Activated CD4-positive, alpha-beta T cell treated with anti-CD3 and anti-CD28 coated beads for 36 hours (primary cell): ENCODE measurements around the gene LZTR1. TPM values are rescaled to one million over a fixed set of nuclear protein-coding genes. Genes with fewer than 3 reads are reported as not detected.
A peak's percentile ranks its signal among the peaks of the same experiment; 100 is the strongest.

ENCODE experiments used
- ATAC-seq: fragments of 200-7000 bp; cut with Tn5 transposase; one replicate; pipeline ENCODE4 v1.10.0; 2021; ENCODE audit warnings: mild to moderate bottlenecking, moderate library complexity
- CTCF ChIA-PET: fragments of 350-600 bp; sonication (Branson Sonifier 250); formaldehyde crosslinking; loops from one replicate; lab custom pipeline; 2021; ENCODE audit warnings: antibody characterized with exemption; lab: Charles Lee
- POLR2A ChIA-PET: fragments of 350-600 bp; sonication (Branson Sonifier 250); formaldehyde crosslinking; loops from one replicate; lab custom pipeline; 2021; ENCODE audit warnings: antibody characterized with exemption, inconsistent platforms; lab: Charles Lee
- DNase-seq: peaks from one replicate; pipeline ENCODE4 v3.0.0-alpha.2; 2020
- H3K27ac Mint-ChIP-seq: one replicate; pipeline ENCODE4 v1.8.0; 2021; ENCODE audit warnings: mixed read lengths
- H3K27me3 Mint-ChIP-seq: one replicate; pipeline ENCODE4 v1.8.0; 2021; ENCODE audit warnings: mixed read lengths
- H3K36me3 Mint-ChIP-seq: one replicate; pipeline ENCODE4 v1.8.0; 2021; ENCODE audit warnings: low read depth, mixed read lengths
- H3K4me1 Mint-ChIP-seq: one replicate; pipeline ENCODE4 v1.8.0; 2021; ENCODE audit warnings: mixed read lengths
- H3K4me3 Mint-ChIP-seq: one replicate; pipeline ENCODE4 v1.8.0; 2021; ENCODE audit warnings: mild to moderate bottlenecking, moderate library complexity, mixed read lengths
- H3K9me3 Mint-ChIP-seq: one replicate; pipeline ENCODE4 v1.8.0; 2021; ENCODE audit warnings: low read depth, mixed read lengths
- intact Hi-C, 2 experiments: fragments of 100-400 bp; cut with DNase I in 1 of 2; cut with micrococcal nuclease in 1 of 2; formaldehyde crosslinking; loops; one replicate each; pipeline versions ENCODE4 v1.14.2 to v1.15.1; 2022 to 2024; cut with DNase I, micrococcal nuclease
- total RNA-seq, 2 experiments: library from RNA; stranded (reverse); gene quantifications; one replicate each; pipeline ENCODE4 v1.2.3, GENCODE V29; 2021

LZTR1 gene
- total RNA-seq, 2 experiments from 2014 or later = 31.9 to 40.5 TPM

DNA sequence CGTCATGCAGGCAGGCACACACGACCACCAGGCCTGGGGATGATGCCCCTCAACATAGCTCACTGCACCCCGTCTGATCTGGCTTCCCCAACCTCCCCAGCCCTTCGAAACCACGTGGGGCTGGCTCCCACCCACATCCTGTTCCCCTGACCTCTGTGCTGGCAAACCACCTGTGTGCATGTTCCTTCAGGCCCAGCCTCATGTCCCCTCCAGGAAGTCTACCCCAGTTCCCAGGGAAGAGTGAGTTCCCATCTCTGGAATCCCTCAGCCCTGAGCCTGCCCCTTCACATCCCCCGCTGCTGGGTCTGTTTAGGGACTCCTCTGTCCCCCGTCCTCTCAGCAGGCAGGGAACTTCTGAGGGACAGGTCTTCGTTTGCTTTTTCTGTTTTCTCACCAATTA is 43.2 kb downstream of the LZTR1 start:
- H3K9me3 Mint-ChIP-seq = no peaks in the 10 kb centered on the region
- peaks cover 10% of the 10 kb centered on the region for H3K4me1 Mint-ChIP-seq
- H3K36me3 Mint-ChIP-seq = no peaks in the 10 kb centered on the region
- DNase-seq (peak; percentile 24), ATAC-seq (peak; percentile 49)
- ChIA-PET CTCF (no interaction called here), POLR2A (no interaction called here)
- H3K27ac Mint-ChIP-seq = peak overlapping the region; percentile 31
- H3K27me3 Mint-ChIP-seq = peaks cover 5% of the 10 kb centered on the region
- no peak overlapping the region for H3K4me3 Mint-ChIP-seq
- intact Hi-C loops = no loop called here

DNA sequence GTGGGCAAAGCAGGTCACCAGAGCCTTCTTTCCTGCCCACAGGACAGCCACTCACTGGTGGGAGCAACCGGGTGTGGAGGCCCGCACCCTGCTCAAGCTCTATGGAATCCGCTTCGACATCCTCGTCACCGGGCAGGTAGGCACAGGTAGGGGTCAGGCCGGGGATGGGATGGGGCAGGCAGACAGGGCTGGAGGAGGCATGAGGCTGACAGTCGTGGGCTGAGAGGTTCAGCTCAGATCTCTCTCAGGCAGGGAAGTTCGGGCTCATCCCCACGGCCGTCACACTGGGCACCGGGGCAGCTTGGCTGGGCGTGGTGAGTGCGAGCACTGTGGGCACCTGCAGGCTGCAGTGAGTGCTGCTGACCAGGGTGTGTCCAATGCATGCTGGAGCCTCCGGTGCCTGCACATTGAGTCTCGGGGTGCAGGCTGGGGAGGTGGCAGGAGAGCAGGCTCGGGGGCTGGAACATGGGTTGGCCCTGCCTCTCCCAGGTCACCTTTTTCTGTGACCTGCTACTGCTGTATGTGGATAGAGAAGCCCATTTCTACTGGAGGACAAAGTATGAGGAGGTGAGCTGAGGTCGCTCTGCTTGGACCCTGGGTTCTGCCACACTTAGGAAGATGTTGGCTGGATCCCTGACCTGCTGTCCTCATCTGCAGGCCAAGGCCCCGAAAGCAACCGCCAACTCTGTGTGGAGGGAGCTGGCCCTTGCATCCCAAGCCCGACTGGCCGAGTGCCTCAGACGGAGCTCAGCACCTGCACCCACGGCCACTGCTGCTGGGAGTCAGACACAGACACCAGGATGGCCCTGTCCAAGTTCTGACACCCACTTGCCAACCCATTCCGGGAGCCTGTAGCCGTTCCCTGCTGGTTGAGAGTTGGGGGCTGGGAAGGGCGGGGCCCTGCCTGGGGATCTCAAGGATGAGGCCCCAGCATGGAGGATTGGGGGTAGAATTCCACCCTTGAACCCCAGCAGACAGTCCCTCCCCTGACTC is 44.0 kb downstream of the LZTR1 start:
- Mint-ChIP-seq H3K36me3 (no peaks in the 10 kb centered on the region), H3K9me3 (no peaks in the 10 kb centered on the region), H3K27me3 (peaks cover 13% of the 10 kb centered on the region), H3K4me1 (peaks cover 10% of the 10 kb centered on the region), H3K4me3 (no peak overlapping the region), H3K27ac (no peak overlapping the region)
- DNase-seq (no peak), ATAC-seq (no peak)
- ChIA-PET POLR2A (no interaction called here), CTCF (interaction anchor here (0.6 to 0.7 kb wide), 2 partner anchors 44 to 100 kb away, joined by 3 read pairs; partner anchors contain the start of gene LZTR1)
- intact Hi-C loops = no loop called here

DNA sequence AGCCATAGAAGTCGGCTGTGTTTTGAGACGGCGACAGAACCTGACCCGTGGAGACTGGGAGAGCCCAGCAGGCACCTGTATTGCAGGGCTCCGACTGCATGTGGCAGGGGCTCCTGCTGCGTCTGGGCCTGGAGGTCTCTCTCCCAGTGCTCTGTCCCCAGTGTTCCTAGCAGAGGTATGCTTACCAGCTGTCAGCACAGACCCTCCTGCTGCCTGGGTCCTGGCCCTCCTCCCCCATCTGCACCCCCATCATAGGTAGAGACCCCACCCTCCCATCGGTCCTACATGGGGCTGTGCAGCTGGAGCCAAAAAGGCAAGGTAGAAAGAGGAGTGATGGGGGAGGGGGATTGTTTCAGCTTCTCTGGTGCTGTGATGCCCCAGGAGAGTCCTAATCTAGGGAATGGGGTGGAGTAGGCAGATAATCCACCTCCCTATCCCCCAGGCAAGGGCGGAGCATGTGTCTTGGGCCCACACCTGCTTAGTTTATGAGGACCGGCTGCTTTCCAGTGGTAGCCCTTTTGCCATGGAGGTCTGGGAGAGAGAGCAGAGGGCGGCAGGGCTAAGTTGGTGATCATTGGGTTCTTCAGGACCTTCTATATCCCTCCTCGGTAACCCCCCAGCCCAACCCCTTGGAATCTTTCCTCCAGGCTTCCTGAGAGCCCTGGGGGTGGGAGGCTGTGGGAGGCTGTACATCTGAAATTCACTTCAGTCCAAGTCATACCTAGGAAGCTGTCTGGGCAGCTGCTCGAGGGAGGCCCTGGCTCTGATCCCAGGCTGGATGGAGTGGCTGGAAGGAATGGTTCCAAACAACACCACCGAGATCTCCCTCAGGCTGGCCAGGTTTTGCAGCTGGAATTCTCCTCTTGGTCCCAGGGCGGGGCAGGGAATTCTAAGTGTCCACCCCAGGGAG is 44.9 kb downstream of the LZTR1 start:
- no peak for ATAC-seq

DNA sequence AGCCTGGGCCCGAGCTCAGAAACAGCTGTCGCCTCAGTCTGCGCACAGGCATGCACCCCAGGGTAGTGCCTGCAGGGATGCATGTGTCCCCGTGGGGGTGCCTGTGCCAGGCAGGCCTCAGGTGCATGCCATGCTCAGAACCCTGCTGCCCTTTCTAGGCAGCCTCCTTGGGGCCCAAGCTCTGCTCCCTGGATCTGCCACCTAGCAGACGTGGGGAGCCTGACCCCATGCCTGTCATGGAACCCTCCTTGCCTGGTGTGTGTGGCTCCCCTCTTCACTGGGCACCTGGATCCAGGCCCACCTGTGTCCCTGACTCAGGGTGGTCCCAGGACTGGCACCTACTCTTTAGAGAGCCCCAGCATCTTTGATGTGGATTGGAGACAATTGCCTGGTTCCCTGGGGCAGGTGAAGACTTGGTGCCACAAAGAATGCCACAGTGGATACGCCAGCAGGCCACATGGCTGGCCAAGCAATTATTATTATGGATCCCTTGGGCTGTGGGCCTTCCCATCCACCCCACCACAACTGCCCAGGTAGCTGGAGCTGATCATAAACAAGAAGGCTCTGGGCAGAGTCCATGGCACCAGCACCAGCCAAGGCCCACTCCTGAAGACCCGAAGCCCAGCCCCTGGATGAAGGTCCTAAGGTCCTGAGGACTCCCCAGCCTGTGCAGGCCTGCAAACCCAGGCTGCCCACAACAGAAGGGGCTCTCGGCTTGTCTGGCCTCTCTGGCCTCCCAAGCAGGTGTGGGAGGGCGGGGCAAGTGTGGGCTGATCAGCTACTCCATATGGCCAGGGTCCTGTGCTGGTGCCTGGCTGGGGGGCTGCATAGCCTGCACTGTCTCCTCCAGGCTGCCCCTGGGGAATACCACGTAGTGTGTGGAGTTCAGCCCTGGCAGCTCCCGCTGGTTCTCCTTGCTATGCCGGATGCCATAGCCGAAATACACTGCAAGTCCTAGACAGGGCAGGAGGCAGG is 46.5 kb downstream of the LZTR1 start:
- no peaks in the 10 kb centered on the region for H3K36me3 Mint-ChIP-seq
- CTCF ChIA-PET = interaction anchor here (0.6 kb wide), 1 partner anchor 10 kb away, joined by 3 read pairs; no protein-coding TSS in a partner anchor
- peaks cover 19% of the 10 kb centered on the region for H3K27me3 Mint-ChIP-seq
- no peak overlapping the region for H3K4me3 Mint-ChIP-seq
- peaks cover 10% of the 10 kb centered on the region for H3K4me1 Mint-ChIP-seq
- POLR2A ChIA-PET = no interaction called here
- no peak overlapping the region for H3K27ac Mint-ChIP-seq
- no peak for DNase-seq
- no peak for ATAC-seq
- intact Hi-C loops = no loop called here
- no peaks in the 10 kb centered on the region for H3K9me3 Mint-ChIP-seq

More for the DNA sequence above, 44.9 kb downstream of the LZTR1 start:
- POLR2A ChIA-PET = no interaction called here
- no peaks in the 10 kb centered on the region for H3K36me3 Mint-ChIP-seq
- intact Hi-C loops = no loop called here
- no peak for DNase-seq
- H3K4me3 Mint-ChIP-seq = no peak overlapping the region
- CTCF ChIA-PET = interaction anchor here (0.6 to 0.7 kb wide), 2 partner anchors 45 to 101 kb away, joined by 3 read pairs; partner anchors contain the start of gene LZTR1
- H3K4me1 Mint-ChIP-seq = peaks cover 10% of the 10 kb centered on the region
- no peak overlapping the region for H3K27ac Mint-ChIP-seq
- no peaks in the 10 kb centered on the region for H3K9me3 Mint-ChIP-seq
- H3K27me3 Mint-ChIP-seq = peaks cover 16% of the 10 kb centered on the region

DNA sequence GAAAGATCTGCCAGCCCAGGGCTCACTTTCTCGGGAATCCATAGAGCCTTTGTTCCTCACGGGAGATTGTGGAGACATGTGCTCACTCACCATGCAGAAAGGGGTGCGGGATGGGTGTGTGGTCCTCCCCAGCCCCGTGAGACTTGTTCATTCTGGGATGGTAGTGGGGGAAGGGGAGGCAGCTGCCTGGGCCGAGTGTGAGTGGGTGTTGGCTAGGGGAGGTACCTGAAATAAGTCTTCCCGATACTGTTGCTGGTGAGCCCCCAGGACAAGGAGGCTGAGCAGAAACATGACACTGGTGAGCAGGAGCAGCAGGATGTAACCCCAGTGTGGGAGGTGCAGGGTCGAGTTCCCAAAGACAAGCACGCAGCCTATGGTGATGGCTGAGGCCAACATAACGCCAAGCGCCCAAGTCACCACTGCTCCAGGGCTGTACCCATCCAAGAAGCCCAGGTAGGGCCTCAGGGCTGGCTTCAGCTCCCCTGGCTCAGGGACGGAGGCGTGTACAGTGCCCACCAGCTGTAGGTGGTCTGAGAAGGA is 47.5 kb downstream of the LZTR1 start:
- Mint-ChIP-seq H3K9me3 (no peaks in the 10 kb centered on the region), H3K27ac (no peak overlapping the region), H3K27me3 (peaks cover 22% of the 10 kb centered on the region), H3K4me1 (peaks cover 12% of the 10 kb centered on the region), H3K4me3 (no peak overlapping the region), H3K36me3 (no peaks in the 10 kb centered on the region)
- intact Hi-C loops = loop anchor here in 1 of 2 experiments (5.0 kb wide), 1 partner anchor 48 kb away; no protein-coding TSS in a partner anchor
- DNase-seq (no peak), ATAC-seq (no peak)
- POLR2A ChIA-PET = no interaction called here
- CTCF ChIA-PET = no interaction called here

DNA sequence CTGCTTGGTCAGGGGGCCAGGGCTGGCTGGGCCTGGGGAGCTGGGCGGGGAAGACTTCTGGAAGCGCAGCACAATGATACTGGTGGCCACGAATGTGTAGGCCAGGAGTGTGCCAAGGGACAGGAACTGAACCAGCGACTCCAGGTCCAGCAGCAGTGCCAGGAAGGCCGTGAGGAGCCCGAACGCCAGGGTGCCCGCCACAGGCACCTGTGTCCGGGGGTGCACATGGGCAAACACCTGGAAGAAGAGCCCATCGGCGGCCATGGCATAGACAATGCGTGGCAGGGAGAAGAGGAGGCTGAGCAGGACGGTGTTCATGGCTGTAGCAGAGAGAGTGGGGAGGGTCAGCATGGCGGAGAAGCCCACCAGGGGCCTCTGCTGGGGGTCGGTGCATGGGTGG is 47.9 kb downstream of the LZTR1 start:
- Mint-ChIP-seq H3K27ac (no peak overlapping the region), H3K4me1 (peaks cover 10% of the 10 kb centered on the region), H3K4me3 (no peak overlapping the region), H3K9me3 (no peaks in the 10 kb centered on the region), H3K36me3 (no peaks in the 10 kb centered on the region), H3K27me3 (peaks cover 22% of the 10 kb centered on the region)
- DNase-seq (no peak), ATAC-seq (no peak)
- intact Hi-C loops = loop anchor here in 1 of 2 experiments (5.0 kb wide), 1 partner anchor 47 kb away; no protein-coding TSS in a partner anchor
- CTCF ChIA-PET = no interaction called here
- POLR2A ChIA-PET = no interaction called here

DNA sequence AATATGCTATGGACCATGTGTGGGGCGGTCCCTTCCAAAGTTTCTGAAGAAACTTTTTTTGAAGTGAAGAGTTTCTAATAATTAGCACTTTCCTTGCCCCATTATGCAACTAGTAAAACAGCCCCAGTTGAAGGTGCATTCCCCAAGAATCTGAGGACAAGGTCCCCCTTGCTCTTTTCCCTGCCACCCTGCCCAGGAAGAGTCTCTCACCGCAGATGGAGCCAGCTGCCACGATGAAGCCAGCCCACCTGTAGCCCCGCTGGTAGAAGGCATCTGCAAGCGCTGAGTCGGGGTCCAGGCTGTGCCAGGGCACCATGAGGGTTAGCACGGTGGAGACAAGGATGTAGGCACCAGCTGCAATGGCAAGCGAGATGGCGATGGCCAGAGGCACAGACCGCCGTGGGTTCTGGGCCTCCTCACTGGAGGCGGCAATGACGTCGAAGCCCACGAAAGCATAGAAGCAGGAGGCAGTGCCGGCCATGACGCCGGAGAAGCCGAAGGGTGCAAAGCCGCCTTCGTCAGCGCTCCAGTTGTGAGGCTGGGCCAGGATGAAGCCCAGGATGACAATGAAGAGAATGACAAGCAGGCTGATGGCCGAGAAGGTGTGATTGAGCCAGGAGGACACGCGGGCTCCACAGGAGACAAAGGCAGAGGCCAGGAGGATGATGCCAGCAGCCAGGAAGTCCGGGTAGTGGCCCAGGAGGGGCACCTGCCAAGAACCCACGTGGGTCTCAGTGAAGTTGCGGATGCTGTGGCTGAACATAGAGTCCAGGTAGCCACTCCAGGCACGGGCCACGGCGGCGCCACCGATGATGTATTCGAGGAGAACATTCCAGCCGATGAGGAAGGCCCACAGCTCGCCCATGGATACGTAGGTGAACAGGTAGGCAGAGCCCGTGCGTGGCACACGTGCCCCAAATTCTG is 48.8 kb downstream of the LZTR1 start:
- H3K4me3 Mint-ChIP-seq = no peak overlapping the region

DNA sequence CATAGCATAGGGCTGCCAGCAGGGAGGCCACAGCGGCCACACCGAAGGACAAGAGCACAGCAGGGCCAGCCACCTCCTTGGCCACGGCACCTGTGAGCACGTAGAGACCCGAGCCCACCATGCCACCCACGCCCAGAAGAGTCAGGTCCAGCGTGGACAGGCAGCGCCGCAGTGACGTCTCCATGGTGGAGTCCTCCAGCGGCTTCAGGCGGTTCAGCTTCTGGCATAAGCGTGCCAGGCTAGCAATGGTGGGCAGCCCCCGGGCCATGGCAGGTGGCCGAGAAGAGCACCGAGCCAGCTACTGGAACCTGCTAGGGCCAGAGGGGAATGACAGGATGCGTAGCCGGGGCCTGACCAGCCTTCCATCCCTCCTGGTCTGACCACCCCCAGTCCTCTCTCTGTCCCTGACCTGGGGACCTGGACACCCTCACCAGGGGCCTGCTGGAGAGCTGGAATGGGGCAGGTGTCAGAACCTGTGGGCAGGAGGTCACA is 49.5 kb downstream of the LZTR1 start:
- peaks cover 2% of the 10 kb centered on the region for H3K4me1 Mint-ChIP-seq
- DNase-seq = no peak
- ATAC-seq = no peak
- CTCF ChIA-PET = no interaction called here
- POLR2A ChIA-PET = no interaction called here
- H3K4me3 Mint-ChIP-seq = no peak overlapping the region
- peaks cover 24% of the 10 kb centered on the region for H3K27me3 Mint-ChIP-seq
- no peaks in the 10 kb centered on the region for H3K9me3 Mint-ChIP-seq
- H3K27ac Mint-ChIP-seq = no peak overlapping the region
- intact Hi-C loops = loop anchor here in 1 of 2 experiments (5.0 kb wide), 1 partner anchor 46 kb away; no protein-coding TSS in a partner anchor
- H3K36me3 Mint-ChIP-seq = no peaks in the 10 kb centered on the region

More for the DNA sequence above, 48.8 kb downstream of the LZTR1 start:
- CTCF ChIA-PET = no interaction called here
- H3K36me3 Mint-ChIP-seq = no peaks in the 10 kb centered on the region
- no peak for DNase-seq
- peaks cover 24% of the 10 kb centered on the region for H3K27me3 Mint-ChIP-seq
- no peaks in the 10 kb centered on the region for H3K9me3 Mint-ChIP-seq
- intact Hi-C loops = loop anchor here in 1 of 2 experiments (5.0 kb wide), 1 partner anchor 46 kb away; no protein-coding TSS in a partner anchor
- POLR2A ChIA-PET = no interaction called here
- no peak overlapping the region for H3K27ac Mint-ChIP-seq
- peaks cover 2% of the 10 kb centered on the region for H3K4me1 Mint-ChIP-seq
- ATAC-seq = no peak

DNA sequence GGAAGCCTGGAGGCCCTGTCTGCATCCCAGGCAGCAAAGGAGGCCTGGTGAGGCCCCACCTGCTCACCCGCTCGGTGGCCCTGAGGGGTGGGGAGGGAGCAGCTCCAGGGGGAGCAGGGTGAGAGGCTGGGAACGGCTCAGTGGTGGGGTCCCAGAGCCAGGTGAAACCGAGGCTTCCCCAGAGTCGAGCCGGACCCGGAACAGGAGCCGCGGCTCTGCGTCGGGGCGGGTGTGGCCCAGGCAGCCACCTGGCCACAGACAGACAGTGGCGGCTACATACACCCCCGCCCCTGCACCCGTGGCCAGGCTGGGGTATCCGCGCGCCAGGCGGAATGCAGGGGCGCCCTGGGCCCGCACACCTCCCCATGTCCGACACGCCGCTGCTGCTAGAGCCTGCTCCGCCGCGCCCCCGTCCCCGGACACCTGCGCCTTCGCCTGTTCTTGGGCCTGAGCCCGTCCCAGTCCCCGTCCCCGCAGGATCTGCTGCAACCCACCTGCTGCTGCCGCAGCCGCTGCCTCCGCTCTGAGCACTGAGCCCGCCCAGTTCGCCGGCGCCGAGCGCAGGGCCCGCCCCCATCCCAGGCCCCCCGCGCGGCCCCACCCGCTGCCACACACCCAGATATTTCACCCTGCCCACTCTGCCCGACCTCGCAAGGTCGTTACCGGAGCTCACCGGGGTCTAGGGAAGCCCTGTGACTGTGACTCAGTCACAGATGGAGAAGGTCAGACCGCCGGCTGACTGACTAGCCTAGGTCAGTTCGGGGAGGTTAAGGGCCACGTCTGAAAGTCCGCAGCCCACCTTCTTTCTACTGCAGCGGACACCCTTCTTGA is 50.2 kb downstream of the LZTR1 start, which contains the start of gene SLC7A4:
SLC7A4 (minus strand) TSS at position 525 of the 831 bp plus-strand sequence. CDS start 749 bp downstream, outside the sequence.
- ChIA-PET POLR2A (no interaction called here), CTCF (no interaction called here)
- no peak for DNase-seq
- Mint-ChIP-seq H3K36me3 (no peaks in the 10 kb centered on the region), H3K27ac (no peak within 1 kb of the TSS), H3K4me1 (peaks cover 2% of the 10 kb centered on the region), H3K9me3 (no peaks in the 10 kb centered on the region), H3K4me3 (no peak within 1 kb of the TSS), H3K27me3 (peaks cover 24% of the 10 kb centered on the region)
- intact Hi-C loops = loop anchor here in 1 of 2 experiments (5.0 kb wide), 1 partner anchor 45 kb away; no protein-coding TSS in a partner anchor
- peak; percentile 39 for ATAC-seq
